ENCODE data around the gene MTCL1. TPM values are rescaled to one million over a fixed set of nuclear protein-coding genes. Genes with fewer than 3 reads are reported as not detected.
A peak's percentile ranks its signal among the peaks of the same experiment; 100 is the strongest.

The MTCL1 gene
- total RNA-seq (1 to 10 TPM in 1 of 2 donors, under 1 TPM in 1; 0.65 to 5.4 TPM), polyA plus RNA-seq (1 to 10 TPM; 1.3 to 1.4 TPM)

DNA sequence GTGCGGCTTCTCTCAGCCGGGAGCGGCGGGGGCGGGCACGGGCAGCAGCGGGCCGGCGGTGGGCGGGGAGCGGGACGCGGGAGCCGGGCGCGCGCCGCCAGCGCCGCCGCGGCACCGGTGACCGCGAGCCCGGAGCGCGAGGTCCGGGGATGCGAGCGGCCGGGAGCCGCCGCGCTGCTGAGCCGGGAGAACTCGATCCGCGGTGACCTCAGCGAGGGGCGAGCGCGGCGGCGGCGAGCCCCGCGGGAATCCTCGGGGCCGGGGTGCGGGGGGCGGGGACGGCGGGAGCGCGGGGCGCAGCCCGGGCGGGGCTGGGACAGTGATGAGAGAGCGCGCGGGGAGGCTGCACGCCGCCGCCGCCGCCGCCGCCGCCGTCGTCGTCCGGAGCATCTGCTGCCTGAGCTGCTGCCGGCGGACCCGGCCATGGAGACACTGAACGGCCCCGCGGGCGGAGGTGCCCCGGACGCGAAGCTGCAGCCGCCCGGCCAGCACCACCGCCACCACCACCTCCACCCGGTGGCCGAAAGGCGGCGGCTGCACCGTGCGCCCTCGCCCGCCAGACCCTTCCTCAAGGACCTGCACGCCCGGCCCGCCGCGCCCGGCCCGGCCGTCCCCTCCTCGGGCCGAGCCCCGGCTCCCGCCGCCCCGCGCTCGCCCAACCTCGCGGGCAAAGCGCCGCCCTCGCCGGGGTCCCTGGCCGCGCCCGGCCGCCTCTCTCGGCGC is at the start of gene MTCL1:
Gene MTCL1, plus strand, starts transcription at position 319 of the 723 bp plus-strand sequence. Its CDS starts 105 bp downstream, at position 424.
- H3K4me3 ChIP-seq (ENCODE audit: low read depth in 1 of 3, low read length in 3 of 3) = peak within 1 kb of the TSS; percentile 57 to 89 (median 87)
- TF ChIP-seq TAF1 (conservative IDR thresholded peaks at IDR 0.05) (no peak), FOXA2 (IDR thresholded peaks at IDR 0.05) (no peak), NR2F2 (IDR thresholded peaks at IDR 0.05) (no peak), YY1 (IDR thresholded peaks at IDR 0.05) (no peak), REST (IDR thresholded peaks at IDR 0.05) (no peak), HNF4A (conservative IDR thresholded peaks at IDR 0.05) (no peak), RXRA (IDR thresholded peaks at IDR 0.05) (no peak), GABPA (IDR thresholded peaks at IDR 0.05 in 1 of 2, conservative IDR thresholded peaks at IDR 0.05 in 1 of 2) (no peak)
- TF ChIP-seq, protein P1, sequence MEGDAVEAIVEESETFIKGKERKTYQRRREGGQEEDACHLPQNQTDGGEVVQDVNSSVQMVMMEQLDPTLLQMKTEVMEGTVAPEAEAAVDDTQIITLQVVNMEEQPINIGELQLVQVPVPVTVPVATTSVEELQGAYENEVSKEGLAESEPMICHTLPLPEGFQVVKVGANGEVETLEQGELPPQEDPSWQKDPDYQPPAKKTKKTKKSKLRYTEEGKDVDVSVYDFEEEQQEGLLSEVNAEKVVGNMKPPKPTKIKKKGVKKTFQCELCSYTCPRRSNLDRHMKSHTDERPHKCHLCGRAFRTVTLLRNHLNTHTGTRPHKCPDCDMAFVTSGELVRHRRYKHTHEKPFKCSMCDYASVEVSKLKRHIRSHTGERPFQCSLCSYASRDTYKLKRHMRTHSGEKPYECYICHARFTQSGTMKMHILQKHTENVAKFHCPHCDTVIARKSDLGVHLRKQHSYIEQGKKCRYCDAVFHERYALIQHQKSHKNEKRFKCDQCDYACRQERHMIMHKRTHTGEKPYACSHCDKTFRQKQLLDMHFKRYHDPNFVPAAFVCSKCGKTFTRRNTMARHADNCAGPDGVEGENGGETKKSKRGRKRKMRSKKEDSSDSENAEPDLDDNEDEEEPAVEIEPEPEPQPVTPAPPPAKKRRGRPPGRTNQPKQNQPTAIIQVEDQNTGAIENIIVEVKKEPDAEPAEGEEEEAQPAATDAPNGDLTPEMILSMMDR (IDR thresholded peaks at IDR 0.05; ENCODE audit: low read depth, low read length, missing input control) = no peak
- H3K27ac ChIP-seq (ENCODE audit: low read depth in 1 of 2, low read length in 2 of 2) = peak within 1 kb of the TSS; percentile 68 to 81
- no peak for DNase-seq (ENCODE audit: low spot score)
- H3K4me1 ChIP-seq (ENCODE audit: control insufficient read depth in 4 of 4, insufficient read depth in 4 of 4, low read length in 3 of 4) = peaks cover 7 to 21% (median 17%) of the 10 kb centered on the region in 4 donors
- H3K9me3 ChIP-seq (ENCODE audit: control insufficient read depth in 4 of 4, low read length in 3 of 4) = no peaks in the 10 kb centered on the region
- H3K36me3 ChIP-seq (ENCODE audit: control insufficient read depth in 4 of 4, insufficient read depth in 3 of 4, low read depth in 1 of 4, low read length in 3 of 4) = no peaks in the 10 kb centered on the region
- H3K27me3 ChIP-seq (ENCODE audit: control insufficient read depth in 4 of 4, insufficient read depth in 4 of 4, low read length in 3 of 4) = no peaks in the 10 kb centered on the region
- peak within 1 kb of the TSS; percentile 56 for H3K9ac ChIP-seq (ENCODE audit: low read depth in 1 of 2, low read length in 2 of 2)
- under 1% methylated on average over 123 of the region's 123 CpGs for WGBS

- DNase-seq (ENCODE audit: low spot score) = no peak
- H3K9me3 ChIP-seq (ENCODE audit: control insufficient read depth in 4 of 4, low read length in 3 of 4) = no peaks in the 10 kb centered on the region
These were observed 49.1 kb upstream of the MTCL1 start for GRCh38 chr18:8656232-8656631.

More at GRCh38 chr18:8656232-8656631, 49.1 kb upstream of the MTCL1 start:
- H3K9ac ChIP-seq (ENCODE audit: low read depth in 1 of 2, low read length in 2 of 2) = no peak overlapping the region
- H3K4me1 ChIP-seq (ENCODE audit: control insufficient read depth in 4 of 4, insufficient read depth in 4 of 4, low read length in 3 of 4) = peaks cover 0 to 1% (median 0%) of the 10 kb centered on the region in 4 donors
- TF ChIP-seq HNF4G (IDR thresholded peaks at IDR 0.05) (no peak), GABPA (IDR thresholded peaks at IDR 0.05 in 1 of 2, conservative IDR thresholded peaks at IDR 0.05 in 1 of 2) (no peak), NR2F2 (IDR thresholded peaks at IDR 0.05) (no peak), YY1 (IDR thresholded peaks at IDR 0.05) (no peak), FOXA1 (IDR thresholded peaks at IDR 0.05) (no peak), FOXA2 (IDR thresholded peaks at IDR 0.05) (no peak), ZBTB33 (IDR thresholded peaks at IDR 0.05) (no peak), JUND (IDR thresholded peaks at IDR 0.05) (no peak), TAF1 (conservative IDR thresholded peaks at IDR 0.05) (no peak), REST (IDR thresholded peaks at IDR 0.05) (no peak), EGR1 (IDR thresholded peaks at IDR 0.05; ENCODE audit: low read depth in 2 of 2) (no peak)
- TF ChIP-seq, protein P2, sequence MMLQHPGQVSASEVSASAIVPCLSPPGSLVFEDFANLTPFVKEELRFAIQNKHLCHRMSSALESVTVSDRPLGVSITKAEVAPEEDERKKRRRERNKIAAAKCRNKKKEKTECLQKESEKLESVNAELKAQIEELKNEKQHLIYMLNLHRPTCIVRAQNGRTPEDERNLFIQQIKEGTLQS (IDR thresholded peaks at IDR 0.05) = no peak
- TF ChIP-seq, protein P3, sequence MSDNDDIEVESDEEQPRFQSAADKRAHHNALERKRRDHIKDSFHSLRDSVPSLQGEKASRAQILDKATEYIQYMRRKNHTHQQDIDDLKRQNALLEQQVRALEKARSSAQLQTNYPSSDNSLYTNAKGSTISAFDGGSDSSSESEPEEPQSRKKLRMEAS (IDR thresholded peaks at IDR 0.05) = no peak
- H3K27me3 ChIP-seq (ENCODE audit: control insufficient read depth in 4 of 4, insufficient read depth in 4 of 4, low read length in 3 of 4) = no peaks in the 10 kb centered on the region
- H3K27ac ChIP-seq (ENCODE audit: low read depth in 1 of 2, low read length in 2 of 2) = no peak overlapping the region
- H3K4me3 ChIP-seq (ENCODE audit: low read depth in 1 of 3, low read length in 3 of 3) = no peak overlapping the region
- WGBS = 89% methylated on average over 6 of the region's 6 CpGs
- H3K36me3 ChIP-seq (ENCODE audit: control insufficient read depth in 4 of 4, insufficient read depth in 3 of 4, low read depth in 1 of 4, low read length in 3 of 4) = no peaks in the 10 kb centered on the region
